OCI-LY7 (cell line): ENCODE measurements around the gene SAYSD1.

Experiments
- EZH2phosphoT487 ChIP-seq: fragments of 200-600 bp; sonication (generic); IDR thresholded peaks from 2 replicates; pipeline ENCODE4 v1.6.1; 2018; ENCODE audit warnings: low read depth, borderline replicate concordance, mild to moderate bottlenecking, mixed run types, antibody characterized with exemption, low read length, moderate library complexity, mixed read lengths
- TF ChIP-seq, protein P1 (sequence below): fragments of 200-600 bp; sonication (generic); conservative IDR thresholded peaks from 2 replicates; pipeline ENCODE4 v1.5.1; 2014; ENCODE audit warnings: mild to moderate bottlenecking, antibody characterized with exemption, low read length, moderate library complexity, mixed read lengths

- TF ChIP-seq, protein P1, sequence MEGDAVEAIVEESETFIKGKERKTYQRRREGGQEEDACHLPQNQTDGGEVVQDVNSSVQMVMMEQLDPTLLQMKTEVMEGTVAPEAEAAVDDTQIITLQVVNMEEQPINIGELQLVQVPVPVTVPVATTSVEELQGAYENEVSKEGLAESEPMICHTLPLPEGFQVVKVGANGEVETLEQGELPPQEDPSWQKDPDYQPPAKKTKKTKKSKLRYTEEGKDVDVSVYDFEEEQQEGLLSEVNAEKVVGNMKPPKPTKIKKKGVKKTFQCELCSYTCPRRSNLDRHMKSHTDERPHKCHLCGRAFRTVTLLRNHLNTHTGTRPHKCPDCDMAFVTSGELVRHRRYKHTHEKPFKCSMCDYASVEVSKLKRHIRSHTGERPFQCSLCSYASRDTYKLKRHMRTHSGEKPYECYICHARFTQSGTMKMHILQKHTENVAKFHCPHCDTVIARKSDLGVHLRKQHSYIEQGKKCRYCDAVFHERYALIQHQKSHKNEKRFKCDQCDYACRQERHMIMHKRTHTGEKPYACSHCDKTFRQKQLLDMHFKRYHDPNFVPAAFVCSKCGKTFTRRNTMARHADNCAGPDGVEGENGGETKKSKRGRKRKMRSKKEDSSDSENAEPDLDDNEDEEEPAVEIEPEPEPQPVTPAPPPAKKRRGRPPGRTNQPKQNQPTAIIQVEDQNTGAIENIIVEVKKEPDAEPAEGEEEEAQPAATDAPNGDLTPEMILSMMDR = no peak
- TF ChIP-seq EZH2phosphoT487 = no peak
Measured at GRCh38 chr6:39058471-39059147, 56.4 kb downstream of the SAYSD1 start.
